ENCODE data around the gene NBEA. TPM values are rescaled to one million over a fixed set of nuclear protein-coding genes. Genes with fewer than 3 reads are reported as not detected.
"Not testable (repeated sequence)": the region's sequence is repeated elsewhere in the genome, so short reads cannot be mapped to it uniquely, and the experiment has no call there.

The NBEA gene
- total RNA-seq, 1 donor from 2014 or later, result 10.8 TPM

- peaks cover 5% of the 10 kb centered on the region for H3K27me3 Mint-ChIP-seq (ENCODE audit: low read depth)
- TF ChIP-seq CTCF (conservative IDR thresholded peaks at IDR 0.05), result no peak
- H3K4me3 Mint-ChIP-seq, result no peak overlapping the region
- no peak overlapping the region for H3K27ac Mint-ChIP-seq (ENCODE audit: unreplicated experiment)
- H3K9me3 Mint-ChIP-seq, result peaks cover 2% of the 10 kb centered on the region
- peaks cover 4% of the 10 kb centered on the region for H3K4me1 Mint-ChIP-seq
- H3K36me3 Mint-ChIP-seq (ENCODE audit: low read depth), result no peaks in the 10 kb centered on the region
- DNase-seq (ENCODE audit: low read depth, low spot score), result no peak
Observed at GRCh38 chr13:34900288-34900739, 41.8 kb upstream of the NBEA start.

GRCh38 chr13:34901572-34901971, 40.5 kb upstream of the NBEA start:
- H3K36me3 Mint-ChIP-seq (ENCODE audit: low read depth), result no peaks in the 10 kb centered on the region
- H3K9me3 Mint-ChIP-seq, result peaks cover 2% of the 10 kb centered on the region
- no peak for DNase-seq (ENCODE audit: low read depth, low spot score)
- H3K4me1 Mint-ChIP-seq, result peaks cover 4% of the 10 kb centered on the region
- no peak overlapping the region for H3K27ac Mint-ChIP-seq (ENCODE audit: unreplicated experiment)
- no peak for TF ChIP-seq CTCF (conservative IDR thresholded peaks at IDR 0.05)
- peaks cover 5% of the 10 kb centered on the region for H3K27me3 Mint-ChIP-seq (ENCODE audit: low read depth)
- H3K4me3 Mint-ChIP-seq, result no peak overlapping the region

GRCh38 chr13:34911159-34911558, 30.9 kb upstream of the NBEA start:
- Mint-ChIP-seq H3K4me3 (no peak overlapping the region), H3K27me3 (ENCODE audit: low read depth) (peaks cover 7% of the 10 kb centered on the region), H3K9me3 (no peaks in the 10 kb centered on the region), H3K27ac (ENCODE audit: unreplicated experiment) (no peak overlapping the region), H3K4me1 (peaks cover 5% of the 10 kb centered on the region), H3K36me3 (ENCODE audit: low read depth) (no peaks in the 10 kb centered on the region)
- TF ChIP-seq CTCF (conservative IDR thresholded peaks at IDR 0.05), result no peak
- DNase-seq (ENCODE audit: low read depth, low spot score), result no peak

GRCh38 chr13:34913040-34913439, 29.0 kb upstream of the NBEA start:
- Mint-ChIP-seq H3K27me3 (ENCODE audit: low read depth) (peaks cover 2% of the 10 kb centered on the region), H3K4me1 (peaks cover 5% of the 10 kb centered on the region), H3K36me3 (ENCODE audit: low read depth) (no peaks in the 10 kb centered on the region), H3K27ac (ENCODE audit: unreplicated experiment) (no peak overlapping the region), H3K9me3 (no peaks in the 10 kb centered on the region), H3K4me3 (no peak overlapping the region)
- TF ChIP-seq CTCF (conservative IDR thresholded peaks at IDR 0.05), result no peak
- no peak for DNase-seq (ENCODE audit: low read depth, low spot score)

GRCh38 chr13:34914416-34914815, 27.7 kb upstream of the NBEA start:
- no peak for DNase-seq (ENCODE audit: low read depth, low spot score)
- H3K4me1 Mint-ChIP-seq, result peaks cover 5% of the 10 kb centered on the region
- no peaks in the 10 kb centered on the region for H3K27me3 Mint-ChIP-seq (ENCODE audit: low read depth)
- no peaks in the 10 kb centered on the region for H3K9me3 Mint-ChIP-seq
- TF ChIP-seq CTCF (conservative IDR thresholded peaks at IDR 0.05), result no peak
- H3K36me3 Mint-ChIP-seq (ENCODE audit: low read depth), result no peaks in the 10 kb centered on the region
- no peak overlapping the region for H3K27ac Mint-ChIP-seq (ENCODE audit: unreplicated experiment)
- H3K4me3 Mint-ChIP-seq, result no peak overlapping the region

GRCh38 chr13:34926508-34926907, 15.6 kb upstream of the NBEA start:
- Mint-ChIP-seq H3K4me3 (no peak overlapping the region), H3K27ac (ENCODE audit: unreplicated experiment) (no peak overlapping the region), H3K27me3 (ENCODE audit: low read depth) (peaks cover 17% of the 10 kb centered on the region), H3K9me3 (no peaks in the 10 kb centered on the region), H3K36me3 (ENCODE audit: low read depth) (no peaks in the 10 kb centered on the region), H3K4me1 (no peaks in the 10 kb centered on the region)
- no peak for DNase-seq (ENCODE audit: low read depth, low spot score)
- no peak for TF ChIP-seq CTCF (conservative IDR thresholded peaks at IDR 0.05)

GRCh38 chr13:34928676-34929075, 13.4 kb upstream of the NBEA start:
- not testable (repeated sequence) for H3K27ac Mint-ChIP-seq (ENCODE audit: unreplicated experiment); H3K36me3 Mint-ChIP-seq (ENCODE audit: low read depth); H3K4me3 Mint-ChIP-seq; DNase-seq (ENCODE audit: low read depth, low spot score); H3K4me1 Mint-ChIP-seq; H3K9me3 Mint-ChIP-seq
- peaks cover 13% of the 10 kb centered on the region for H3K27me3 Mint-ChIP-seq (ENCODE audit: low read depth)
